Prostate gland (tissue), 2 donors: ENCODE results near the gene KSR2. TPM values are rescaled to one million over a fixed set of nuclear protein-coding genes. Genes with fewer than 3 reads are reported as not detected.

Source experiments
- DNase-seq: peaks from one replicate; pipeline ENCODE4 v3.0.0-alpha.2; 2019; ENCODE audit warnings: low spot score
- H3K27ac ChIP-seq, 2 donors: fragments of 200-600 bp; sonication (generic); 2 replicates each; pipeline ENCODE4 v1.5.1; 2017 to 2019
- H3K27me3 ChIP-seq: fragments of 200-600 bp; sonication (generic); replicated peaks from 2 replicates; pipeline ENCODE4 v1.5.1; 2019; ENCODE audit not compliant: insufficient read depth
- H3K36me3 ChIP-seq, 2 donors: fragments of 200-600 bp; sonication (generic); 1 replicate in 1 of 2; 2 replicates in 1 of 2; pipeline versions ENCODE4 v1.5.1 to v1.8.1; 2017 to 2019
- H3K4me1 ChIP-seq: fragments of 200-600 bp; sonication (generic); replicated peaks from 2 replicates; pipeline ENCODE4 v1.5.1; 2019
- H3K4me3 ChIP-seq, 2 donors: fragments of 200-600 bp; sonication (generic); 2 replicates each; pipeline ENCODE4 v1.5.1; 2017 to 2019
- H3K9me3 ChIP-seq: fragments of 200-600 bp; sonication (generic); 2 replicates; pipeline ENCODE4 v1.5.1; 2017
- POLR2A ChIP-seq: fragments of 450-650 bp; IDR thresholded peaks from one replicate; pipeline ENCODE4 v1.6.1; 2016; ENCODE audit warnings: antibody characterized with exemption, mild to moderate bottlenecking
- POLR2AphosphoS5 ChIP-seq: sonication (generic); formaldehyde crosslinking; IDR thresholded peaks from one replicate; pipeline ENCODE4 v1.6.1; 2017; ENCODE audit warnings: antibody characterized with exemption
- WGBS: methylation state at CpG from one replicate; pipeline ENCODE4 v1.1.5; 2018; 5-methylcytosine and 5-hydroxymethylcytosine counted together
- intact Hi-C: fragments of 100-400 bp; cut with DNase I; formaldehyde crosslinking; loops from one replicate; pipeline ENCODE4 v1.14.2; 2022
- total RNA-seq, 2 donors: library from RNA; depleted of rRNA; stranded (reverse); fragments of >200 nt; gene quantifications; one replicate each; pipeline ENCODE4 v1.1.0, GENCODE V29; 2016
- TF ChIP-seq, protein P1 (sequence below), 4 experiments: fragments of 200-600 bp in 2 of 4; fragments of 450-650 bp in 2 of 4; sonication (generic) in 2 of 4; IDR thresholded peaks; 1 replicate in 3 of 4; 2 replicates in 1 of 4; pipeline ENCODE4 v1.5.1; 2016 to 2019; ENCODE audit warnings: antibody characterized with exemption in 4 of 4, mild to moderate bottlenecking in 2 of 4, moderate library complexity in 2 of 4

Gene KSR2
- total RNA-seq, 2 donors from 2014 or later: 1.0 to 1.7 TPM

DNA sequence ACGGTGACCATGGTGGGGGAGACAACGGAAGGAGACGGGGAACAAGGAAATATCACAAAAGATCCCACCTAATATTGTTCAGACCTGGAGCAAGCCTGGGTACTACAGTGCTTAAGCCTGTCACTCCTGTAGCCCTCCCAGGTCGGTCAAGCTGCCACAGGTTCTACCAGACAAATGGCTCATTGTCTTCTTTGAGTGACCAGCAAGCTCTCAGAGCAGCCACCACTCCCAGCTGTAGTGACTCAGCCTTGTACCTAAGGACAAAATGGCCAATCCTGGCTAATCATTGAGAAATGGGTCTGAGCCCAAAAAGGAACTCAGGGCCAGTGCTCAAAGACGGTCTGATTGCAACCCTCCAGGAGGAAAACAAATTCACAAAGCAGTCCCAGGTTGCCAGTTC, 368.9 kb downstream of the KSR2 start:
- H3K4me1 ChIP-seq: no peaks in the 10 kb centered on the region
- H3K27me3 ChIP-seq: no peaks in the 10 kb centered on the region
- no peak for TF ChIP-seq POLR2A
- no peaks in the 10 kb centered on the region for H3K9me3 ChIP-seq
- no peak overlapping the region for H3K4me3 ChIP-seq
- intact Hi-C loops: no loop called here
- no peak for DNase-seq
- H3K27ac ChIP-seq: no peak overlapping the region
- WGBS: 79% methylated on average over 5 of the region's 5 CpGs
- no peaks in the 10 kb centered on the region for H3K36me3 ChIP-seq

DNA sequence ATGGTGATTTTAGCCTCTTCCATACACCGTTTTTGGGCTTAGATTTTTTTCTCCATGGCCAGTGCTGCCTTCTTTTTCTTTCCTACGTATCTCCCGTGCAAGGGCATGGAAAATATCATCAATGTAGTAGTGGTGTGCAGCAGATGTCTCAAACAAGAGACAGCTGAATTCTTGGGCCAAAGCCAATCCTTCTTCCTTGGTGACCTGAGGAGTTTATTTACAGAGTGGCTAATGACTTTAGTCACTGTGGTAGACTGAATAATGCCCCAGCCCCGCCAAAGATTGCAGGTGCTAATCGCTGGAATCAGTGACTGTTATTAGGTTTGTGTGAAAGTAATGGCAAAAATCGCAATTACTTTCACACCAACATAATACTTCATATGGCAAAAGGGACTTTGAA, 371.8 kb downstream of the KSR2 start:
- DNase-seq: no peak
- WGBS: 62% methylated on average over 6 of the region's 6 CpGs
- TF ChIP-seq POLR2AphosphoS5: no peak
- TF ChIP-seq, protein P1, sequence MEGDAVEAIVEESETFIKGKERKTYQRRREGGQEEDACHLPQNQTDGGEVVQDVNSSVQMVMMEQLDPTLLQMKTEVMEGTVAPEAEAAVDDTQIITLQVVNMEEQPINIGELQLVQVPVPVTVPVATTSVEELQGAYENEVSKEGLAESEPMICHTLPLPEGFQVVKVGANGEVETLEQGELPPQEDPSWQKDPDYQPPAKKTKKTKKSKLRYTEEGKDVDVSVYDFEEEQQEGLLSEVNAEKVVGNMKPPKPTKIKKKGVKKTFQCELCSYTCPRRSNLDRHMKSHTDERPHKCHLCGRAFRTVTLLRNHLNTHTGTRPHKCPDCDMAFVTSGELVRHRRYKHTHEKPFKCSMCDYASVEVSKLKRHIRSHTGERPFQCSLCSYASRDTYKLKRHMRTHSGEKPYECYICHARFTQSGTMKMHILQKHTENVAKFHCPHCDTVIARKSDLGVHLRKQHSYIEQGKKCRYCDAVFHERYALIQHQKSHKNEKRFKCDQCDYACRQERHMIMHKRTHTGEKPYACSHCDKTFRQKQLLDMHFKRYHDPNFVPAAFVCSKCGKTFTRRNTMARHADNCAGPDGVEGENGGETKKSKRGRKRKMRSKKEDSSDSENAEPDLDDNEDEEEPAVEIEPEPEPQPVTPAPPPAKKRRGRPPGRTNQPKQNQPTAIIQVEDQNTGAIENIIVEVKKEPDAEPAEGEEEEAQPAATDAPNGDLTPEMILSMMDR (IDR thresholded peaks at IDR 0.05): no peak
- no peak for TF ChIP-seq POLR2A
- intact Hi-C loops: no loop called here
- no peak overlapping the region for H3K27ac ChIP-seq
- H3K36me3 ChIP-seq: no peaks in the 10 kb centered on the region
- H3K4me3 ChIP-seq: no peak overlapping the region
- H3K4me1 ChIP-seq: no peaks in the 10 kb centered on the region
- no peaks in the 10 kb centered on the region for H3K27me3 ChIP-seq
- H3K9me3 ChIP-seq: no peaks in the 10 kb centered on the region

DNA sequence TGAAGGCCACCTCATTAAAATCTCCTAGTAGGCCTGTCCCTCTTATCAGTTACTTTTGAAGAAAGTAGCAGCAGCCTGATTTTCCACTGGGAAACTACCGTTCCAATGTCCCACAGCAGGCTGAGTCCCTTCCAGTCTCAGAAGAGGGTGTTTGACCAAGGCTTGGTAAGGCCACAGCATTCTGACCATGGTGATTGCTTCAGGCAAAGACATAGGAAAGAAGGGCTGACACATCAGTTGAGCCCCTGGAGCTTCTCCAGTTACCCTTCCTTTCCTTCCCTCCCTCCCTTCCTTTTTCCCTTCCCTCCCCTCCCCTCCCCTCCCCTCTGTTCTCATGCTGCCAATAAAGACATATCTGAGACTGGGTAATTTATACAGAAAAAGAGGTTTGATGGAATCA, 373.0 kb downstream of the KSR2 start:
- intact Hi-C loops: no loop called here
- no peaks in the 10 kb centered on the region for H3K9me3 ChIP-seq
- no peak overlapping the region for H3K27ac ChIP-seq
- H3K4me3 ChIP-seq: no peak overlapping the region
- no peaks in the 10 kb centered on the region for H3K36me3 ChIP-seq
- DNase-seq: no peak
- TF ChIP-seq POLR2A: no peak
- TF ChIP-seq POLR2AphosphoS5: no peak
- TF ChIP-seq, protein P1 (IDR thresholded peaks at IDR 0.05): no peak
- whole genome bisulfite sequencing: 83% methylated on average over 1 of the region's 1 CpG
- H3K27me3 ChIP-seq: no peaks in the 10 kb centered on the region
- no peaks in the 10 kb centered on the region for H3K4me1 ChIP-seq

DNA sequence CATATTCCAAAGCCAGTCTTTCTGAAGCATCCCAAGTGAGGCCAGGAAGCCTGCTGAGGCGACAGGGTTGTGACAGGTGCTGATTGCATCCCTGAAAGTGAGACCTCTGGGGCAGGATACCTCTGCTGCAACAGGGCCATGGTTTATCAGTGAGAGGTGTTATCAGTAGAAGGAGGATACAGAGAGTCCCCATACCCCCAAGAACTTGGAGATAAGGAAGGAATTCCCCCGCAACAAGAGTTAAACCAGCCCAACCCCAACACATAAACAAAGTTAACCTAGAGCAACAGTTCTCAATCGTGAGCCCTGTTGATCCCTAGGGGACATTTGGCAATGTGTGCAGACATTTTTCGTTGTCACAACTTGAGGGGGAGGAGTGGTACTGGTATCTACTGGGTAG, 374.3 kb downstream of the KSR2 start:
- Histone ChIP-seq H3K27me3 (no peaks in the 10 kb centered on the region), H3K4me3 (no peak overlapping the region), H3K36me3 (no peaks in the 10 kb centered on the region), H3K27ac (no peak overlapping the region), H3K4me1 (no peaks in the 10 kb centered on the region), H3K9me3 (no peaks in the 10 kb centered on the region)
- intact Hi-C loops: no loop called here
- TF ChIP-seq POLR2AphosphoS5 (no peak), POLR2A (no peak)
- TF ChIP-seq, protein P1 (IDR thresholded peaks at IDR 0.05): no peak
- WGBS: 47% methylated on average over 4 of the region's 4 CpGs
- DNase-seq: no peak

DNA sequence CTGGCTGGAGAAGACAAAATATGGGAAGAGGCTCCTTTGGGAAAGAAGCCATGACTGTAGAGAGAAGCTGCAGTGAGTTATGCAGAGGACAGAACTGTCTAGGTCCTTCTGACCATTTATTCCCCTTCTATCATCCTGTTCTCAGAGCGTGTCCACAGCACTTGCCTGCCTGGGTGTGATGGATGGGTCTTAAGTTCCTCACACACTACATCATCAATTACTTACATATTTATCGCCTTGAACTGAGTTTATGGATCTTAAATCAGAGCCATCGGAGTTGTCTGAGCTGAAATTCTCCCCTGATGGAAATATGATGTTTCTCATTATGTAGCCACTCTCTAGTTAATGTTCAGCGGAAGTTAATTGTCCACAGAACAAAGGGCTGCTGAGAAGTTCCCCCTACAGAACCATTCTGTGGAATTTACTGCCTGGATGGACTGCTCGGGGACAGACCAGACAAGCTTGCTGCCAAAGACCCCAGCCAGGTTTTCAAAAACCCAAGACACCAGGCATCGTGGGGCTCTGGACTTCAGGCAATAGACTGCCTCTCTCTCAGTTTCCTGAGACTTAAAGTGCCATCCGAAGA, 374.9 kb downstream of the KSR2 start:
- intact Hi-C loops: no loop called here
- Histone ChIP-seq H3K27ac (no peak overlapping the region), H3K4me1 (no peaks in the 10 kb centered on the region), H3K27me3 (no peaks in the 10 kb centered on the region), H3K36me3 (no peaks in the 10 kb centered on the region), H3K9me3 (no peaks in the 10 kb centered on the region), H3K4me3 (no peak overlapping the region)
- 53% methylated on average over 7 of the region's 7 CpGs for WGBS
- TF ChIP-seq POLR2A (no peak), POLR2AphosphoS5 (no peak)
- TF ChIP-seq, protein P1 (IDR thresholded peaks at IDR 0.05): no peak
- no peak for DNase-seq
